ENCODE results near the gene KIAA0040. TPM values are rescaled to one million over a fixed set of nuclear protein-coding genes. Genes with fewer than 3 reads are reported as not detected.

KIAA0040 gene
- total RNA-seq, 6 experiments from 2014 or later = 4.6 to 13.5 (median 5.3) TPM

DNA sequence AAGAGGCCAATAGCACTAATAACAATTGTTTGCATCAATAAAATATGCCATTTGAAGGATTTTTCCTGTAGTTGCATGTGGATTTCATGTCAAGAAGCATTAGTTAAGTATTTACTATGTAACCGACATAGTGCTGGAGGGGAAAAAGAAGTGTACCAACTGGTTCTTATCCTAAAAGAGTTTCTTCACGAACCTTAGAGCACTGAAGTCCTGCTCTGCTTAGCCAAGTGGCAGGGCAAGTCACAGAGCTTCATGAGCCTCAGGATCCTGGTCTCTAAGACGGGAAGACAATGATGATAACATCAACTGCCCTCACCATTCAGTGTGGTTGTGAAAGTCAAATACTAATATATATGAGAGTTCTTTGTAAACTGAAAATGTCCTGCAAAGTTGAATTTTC lies 14.1 kb downstream of the KIAA0040 start:
- ATAC-seq (no peak), DNase-seq (no peak)
- intact Hi-C loops (cut with DNase I) = no loop called here
- Histone ChIP-seq H3K27ac (no peak overlapping the region), H3K4me1 (no peaks in the 10 kb centered on the region), H3K27me3 (no peaks in the 10 kb centered on the region), H3K36me3 (no peaks in the 10 kb centered on the region), H3K9me3 (no peaks in the 10 kb centered on the region), H3K4me3 (no peak overlapping the region)
- TF ChIP-seq, protein P1, sequence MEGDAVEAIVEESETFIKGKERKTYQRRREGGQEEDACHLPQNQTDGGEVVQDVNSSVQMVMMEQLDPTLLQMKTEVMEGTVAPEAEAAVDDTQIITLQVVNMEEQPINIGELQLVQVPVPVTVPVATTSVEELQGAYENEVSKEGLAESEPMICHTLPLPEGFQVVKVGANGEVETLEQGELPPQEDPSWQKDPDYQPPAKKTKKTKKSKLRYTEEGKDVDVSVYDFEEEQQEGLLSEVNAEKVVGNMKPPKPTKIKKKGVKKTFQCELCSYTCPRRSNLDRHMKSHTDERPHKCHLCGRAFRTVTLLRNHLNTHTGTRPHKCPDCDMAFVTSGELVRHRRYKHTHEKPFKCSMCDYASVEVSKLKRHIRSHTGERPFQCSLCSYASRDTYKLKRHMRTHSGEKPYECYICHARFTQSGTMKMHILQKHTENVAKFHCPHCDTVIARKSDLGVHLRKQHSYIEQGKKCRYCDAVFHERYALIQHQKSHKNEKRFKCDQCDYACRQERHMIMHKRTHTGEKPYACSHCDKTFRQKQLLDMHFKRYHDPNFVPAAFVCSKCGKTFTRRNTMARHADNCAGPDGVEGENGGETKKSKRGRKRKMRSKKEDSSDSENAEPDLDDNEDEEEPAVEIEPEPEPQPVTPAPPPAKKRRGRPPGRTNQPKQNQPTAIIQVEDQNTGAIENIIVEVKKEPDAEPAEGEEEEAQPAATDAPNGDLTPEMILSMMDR (IDR thresholded peaks at IDR 0.05) = no peak
- no peak for TF ChIP-seq POLR2A (IDR thresholded peaks at IDR 0.05)
- WGBS (ENCODE audit: insufficient coverage, low coverage, low lambda C conversion rate, missing lambda C conversion rate) = 98% methylated on average over 3 of the region's 3 CpGs

DNA sequence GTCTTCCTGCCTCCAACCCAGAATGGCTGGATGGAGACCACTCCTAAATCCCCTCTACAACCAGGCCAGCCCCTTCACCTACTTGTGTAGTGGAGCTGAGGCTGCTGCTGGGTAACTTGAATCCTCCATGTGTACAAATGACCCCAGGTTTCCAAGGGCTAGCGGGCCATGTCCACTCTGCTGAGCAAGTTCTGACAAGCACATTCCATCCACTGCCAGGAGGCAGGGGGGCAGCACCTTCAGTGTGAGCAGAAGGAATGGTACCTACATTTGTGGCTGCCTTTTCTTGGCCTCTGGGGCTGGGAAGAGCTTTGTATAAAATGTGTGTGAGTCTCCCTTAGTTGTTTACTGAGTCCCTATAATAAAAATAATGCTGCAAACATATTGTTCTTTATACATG lies 14.5 kb downstream of the KIAA0040 start:
- Histone ChIP-seq H3K27me3 (no peaks in the 10 kb centered on the region), H3K36me3 (no peaks in the 10 kb centered on the region), H3K9me3 (no peaks in the 10 kb centered on the region), H3K4me1 (no peaks in the 10 kb centered on the region), H3K27ac (no peak overlapping the region), H3K4me3 (no peak overlapping the region)
- DNase-seq (no peak), ATAC-seq (no peak)
- intact Hi-C loops (cut with DNase I) = no loop called here
- TF ChIP-seq, protein P1 (IDR thresholded peaks at IDR 0.05) = no peak
- TF ChIP-seq POLR2A (IDR thresholded peaks at IDR 0.05) = no peak
- WGBS (ENCODE audit: insufficient coverage, low coverage, low lambda C conversion rate, missing lambda C conversion rate) = no CpG with 5 or more reads among the region's 1 CpG

DNA sequence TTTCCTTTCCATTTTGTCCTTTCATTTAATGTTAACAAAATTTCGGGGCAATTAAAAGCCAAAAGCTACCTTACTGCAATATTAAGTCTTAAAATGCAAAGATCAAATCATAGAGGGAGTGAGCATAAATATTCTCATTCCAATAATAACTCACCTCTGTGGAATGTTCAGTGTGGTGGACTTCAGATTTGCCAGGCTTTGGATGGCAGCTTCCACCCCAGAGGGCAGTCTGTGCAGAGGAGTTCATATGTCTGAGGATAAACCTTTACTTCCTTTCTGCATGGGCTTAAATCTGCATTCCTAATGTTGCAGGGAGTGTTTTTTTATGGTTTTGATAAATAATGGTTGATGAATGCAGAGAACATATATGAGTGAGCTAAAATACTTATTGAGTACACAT lies 16.3 kb downstream of the KIAA0040 start:
- Histone ChIP-seq H3K4me1 (no peaks in the 10 kb centered on the region), H3K27me3 (no peaks in the 10 kb centered on the region), H3K4me3 (no peak overlapping the region), H3K36me3 (no peaks in the 10 kb centered on the region), H3K9me3 (no peaks in the 10 kb centered on the region), H3K27ac (no peak overlapping the region)
- DNase-seq (no peak), ATAC-seq (no peak)
- 92% methylated on average over 1 of the region's 1 CpG for WGBS (ENCODE audit: insufficient coverage, low coverage, low lambda C conversion rate, missing lambda C conversion rate)
- TF ChIP-seq POLR2A (IDR thresholded peaks at IDR 0.05) = no peak
- TF ChIP-seq, protein P1 (IDR thresholded peaks at IDR 0.05) = no peak
- intact Hi-C loops (cut with DNase I) = no loop called here

DNA sequence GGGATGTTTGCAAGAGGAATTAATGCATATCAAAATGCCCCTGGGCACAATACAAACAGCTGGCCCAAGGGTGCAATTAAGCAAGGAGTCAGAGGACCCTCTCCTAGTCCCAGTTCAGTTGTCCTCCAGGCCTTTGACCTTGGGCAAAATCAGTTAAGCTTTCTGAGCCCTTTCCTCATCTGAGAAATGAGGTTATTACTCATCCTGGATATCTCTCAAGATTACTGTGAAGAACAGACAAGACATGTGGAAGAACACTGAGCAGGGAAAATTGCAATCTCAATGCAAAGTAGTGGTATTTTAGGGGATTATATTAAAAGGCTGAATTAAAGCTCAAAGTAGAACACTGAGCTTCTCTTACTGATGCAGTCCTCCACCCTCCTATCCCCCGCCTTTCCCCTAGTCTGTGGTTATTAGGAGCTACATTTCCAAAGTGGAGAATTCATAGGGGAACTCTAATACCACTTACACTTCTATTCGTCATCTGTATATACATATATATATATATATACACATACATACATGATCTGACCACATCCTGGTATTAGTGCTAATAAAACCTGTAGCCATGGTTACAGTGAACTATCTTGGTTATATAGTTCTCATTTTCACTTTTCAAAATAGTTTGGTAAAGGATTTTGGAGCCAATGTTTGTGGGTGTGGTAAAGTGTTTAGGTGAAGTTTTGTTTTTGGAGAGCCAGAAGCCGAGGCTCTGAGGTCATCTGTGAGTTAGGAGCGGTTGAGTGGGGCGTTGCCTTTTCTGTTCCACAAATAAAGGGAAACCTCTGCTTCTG lies 18.1 kb downstream of the KIAA0040 start:
- DNase-seq (no peak), ATAC-seq (no peak)
- no peak overlapping the region for H3K27ac ChIP-seq
- no peaks in the 10 kb centered on the region for H3K9me3 ChIP-seq
- no peak overlapping the region for H3K4me3 ChIP-seq
- 82% methylated on average over 5 of the region's 5 CpGs for WGBS (ENCODE audit: insufficient coverage, low coverage, low lambda C conversion rate, missing lambda C conversion rate)
- H3K27me3 ChIP-seq = no peaks in the 10 kb centered on the region
- intact Hi-C loops (cut with DNase I) = no loop called here
- H3K36me3 ChIP-seq = no peaks in the 10 kb centered on the region
- no peaks in the 10 kb centered on the region for H3K4me1 ChIP-seq
- TF ChIP-seq, protein P1 (IDR thresholded peaks at IDR 0.05) = no peak
- TF ChIP-seq POLR2A (IDR thresholded peaks at IDR 0.05) = no peak
